HepG2 (cell line): ENCODE measurements around the gene DLG2. TPM values are rescaled to one million over a fixed set of nuclear protein-coding genes. Genes with fewer than 3 reads are reported as not detected.

Experiments
- ATAC-seq: fragments of 200-7000 bp; cut with Tn5 transposase; 3 replicates; pipeline ENCODE4 v1.9.1; 2020; ENCODE audit warnings: mild to moderate bottlenecking, moderate library complexity
- BruUV-seq: library from RNA; stranded (reverse); fragments of 400-500 nt; replicated peaks from 2 replicates; lab custom pipeline; 2021; lab: Mats Ljungman, UMichigan
- CTCF ChIA-PET: fragments of 300-600 bp; formaldehyde crosslinking; extraction: SDS; loops from one replicate; lab custom pipeline; 2021; ENCODE audit warnings: low total read pairs, inconsistent platforms, low intra/inter-chr PET ratio; lab: Yijun Ruan, JAX
- POLR2A ChIA-PET: fragments of 350-600 bp; sonication (Branson Sonifier 250); formaldehyde crosslinking; loops from one replicate; lab custom pipeline; 2020; ENCODE audit warnings: antibody characterized with exemption, inconsistent platforms; lab: Yijun Ruan, JAX
- DNase-seq: peaks from one replicate; pipeline ENCODE4 v3.0.0-alpha.2; 2015; ENCODE audit warnings: low spot score
- FAIRE-seq: peaks from 3 replicates; lab custom pipeline; 2011; peaks lifted over from hg19 to GRCh38; lab: Jason Lieb, UNC
- H2AFZ ChIP-seq: one replicate; pipeline ENCODE4 v1.6.1; 2011; ENCODE audit warnings: low read length, inconsistent platforms
- H3K27ac ChIP-seq: fragments of 300-600 bp; 3 replicates; pipeline ENCODE4 v1.8.0; 2011; ENCODE audit warnings: mixed run types, mild to moderate bottlenecking, mixed read lengths, low read length, inconsistent platforms; ENCODE audit not compliant: insufficient read depth; ENCODE audit errors: extremely low read length
- H3K27me3 ChIP-seq, 2 experiments: fragments of 200-600 bp in 1 of 2; 2 replicates in 1 of 2; 3 replicates in 1 of 2; pipeline versions ENCODE4 v1.6.0 to v1.8.0; 2011; ENCODE audit warnings: low read length in 2 of 2, mild to moderate bottlenecking in 2 of 2, moderate library complexity in 2 of 2, inconsistent platforms in 1 of 2; ENCODE audit not compliant: insufficient read depth in 2 of 2, control insufficient read depth in 1 of 2
- H3K36me3 ChIP-seq, 2 experiments: fragments of 200-600 bp in 1 of 2; replicated peaks in 1 of 2; 2 replicates in 1 of 2; 3 replicates in 1 of 2; pipeline versions ENCODE4 v1.5.1 to v1.8.0; 2011; ENCODE audit warnings: low read length in 2 of 2, inconsistent platforms in 1 of 2; ENCODE audit not compliant: insufficient read depth in 2 of 2, control insufficient read depth in 1 of 2
- H3K4me1 ChIP-seq: 2 replicates; pipeline ENCODE4 v1.5.1; 2012; ENCODE audit warnings: low read length, inconsistent platforms; ENCODE audit not compliant: insufficient read depth
- H3K4me2 ChIP-seq: 2 replicates; pipeline ENCODE4 v1.6.0; 2011; ENCODE audit warnings: low read depth, low read length, inconsistent platforms
- H3K4me3 ChIP-seq, 3 experiments: fragments of 200-600 bp in 1 of 3; sonication (generic), shearing (Covaris generic) in 1 of 3; replicated peaks in 1 of 3; 2 replicates each; pipeline ENCODE4 v1.5.1; 2011 to 2016; ENCODE audit warnings: low read length in 3 of 3, inconsistent platforms in 2 of 3, low read depth in 2 of 3, mild to moderate bottlenecking in 2 of 3, control low read depth in 1 of 3, mixed read lengths in 1 of 3; ENCODE audit not compliant: insufficient read depth in 1 of 3
- H3K79me2 ChIP-seq: one replicate; pipeline ENCODE4 v1.6.1; 2011; ENCODE audit warnings: low read length, inconsistent platforms; ENCODE audit not compliant: insufficient read depth
- H3K9ac ChIP-seq: 2 replicates; pipeline ENCODE4 v1.6.0; 2011; ENCODE audit warnings: mild to moderate bottlenecking, low read depth, low read length, inconsistent platforms; ENCODE audit not compliant: insufficient read depth
- H3K9me3 ChIP-seq: 2 replicates; pipeline ENCODE4 v1.5.1; 2012; ENCODE audit warnings: mild to moderate bottlenecking, low read length
- H4K20me1 ChIP-seq: 2 replicates; pipeline ENCODE4 v1.6.0; 2011; ENCODE audit warnings: inconsistent platforms, mild to moderate bottlenecking, low read length, moderate library complexity; ENCODE audit not compliant: insufficient read depth
- DNMT3B ChIP-seq: conservative IDR thresholded peaks from 2 replicates; pipeline ENCODE4 v1.6.1; 2016; ENCODE audit warnings: missing biosample characterization, control low read depth
- NCOA1 ChIP-seq: sonication (generic); formaldehyde crosslinking; IDR thresholded peaks from 2 replicates; pipeline ENCODE4 v1.9.0; 2021; ENCODE audit warnings: missing genetic modification reagents
- NRL ChIP-seq: sonication (generic); formaldehyde crosslinking; IDR thresholded peaks from 2 replicates; pipeline ENCODE4 v1.5.0; 2020; ENCODE audit warnings: missing genetic modification reagents, mild to moderate bottlenecking, moderate library complexity, borderline replicate concordance
- SNAI1 ChIP-seq: sonication (generic); formaldehyde crosslinking; IDR thresholded peaks from 2 replicates; pipeline ENCODE4 v1.5.0; 2020; ENCODE audit warnings: mild to moderate bottlenecking, missing genetic modification reagents, borderline replicate concordance
- SP5 ChIP-seq: IDR thresholded peaks from 2 replicates; pipeline ENCODE4 v1.6.1; 2016; ENCODE audit warnings: low read depth, borderline replicate concordance
- ZNF234 ChIP-seq: sonication (generic); formaldehyde crosslinking; conservative IDR thresholded peaks from 2 replicates; pipeline ENCODE4 v1.5.1; 2020; ENCODE audit warnings: mild to moderate bottlenecking, missing genetic modification reagents
- ZNF33B ChIP-seq: sonication (generic); formaldehyde crosslinking; IDR thresholded peaks from 2 replicates; pipeline ENCODE4 v1.5.1; 2020; ENCODE audit warnings: mild to moderate bottlenecking, missing genetic modification reagents
- ZNF737 ChIP-seq: sonication (generic); formaldehyde crosslinking; IDR thresholded peaks from 2 replicates; pipeline ENCODE4 v1.5.0; 2020; ENCODE audit warnings: missing genetic modification reagents, mild to moderate bottlenecking, borderline replicate concordance
- WGBS: methylation state at CpG from one replicate; pipeline ENCODE4 v1.1.6; 2017; ENCODE audit warnings: low lambda C conversion rate; 5-methylcytosine and 5-hydroxymethylcytosine counted together
- in situ Hi-C: cut with HindIII; loops from 2 replicates; pipeline ENCODE4 v1.10.0; 2017; ENCODE audit warnings: low pct_unique_long_range_greater_than_20kb; ENCODE audit not compliant: extremely low pct_ligation_motif_present
- intact Hi-C: fragments of 100-400 bp; cut with micrococcal nuclease; formaldehyde crosslinking; loops from one replicate; pipeline ENCODE4 v1.10.0; 2022; ENCODE audit not compliant: unreplicated experiment
- polyA plus RNA-seq, 8 experiments: library from polyadenylated mRNA; depleted of rRNA in 3 of 8; stranded (reverse) in 7 of 8; unstranded in 1 of 8; fragments of >200 nt; fragmentation: Illumina TruSeq in 4 of 8; extraction: Trizol in 4 of 8; gene quantifications; 2 replicates each; pipeline versions ENCODE4 v1.2.1 to v1.2.3, GENCODE V29; 2011 to 2016; ENCODE audit warnings: low read depth in 4 of 8, missing spikeins in 1 of 8, mixed read lengths in 1 of 8; ENCODE audit not compliant: insufficient read depth in 1 of 8
- total RNA-seq, 5 experiments: library from RNA; depleted of rRNA; stranded (reverse); fragments of >200 nt; fragmentation: Illumina TruSeq; extraction: Trizol; gene quantifications; 2 replicates each; pipeline ENCODE4 v1.2.3, GENCODE V29; 2016; ENCODE audit warnings: low read depth in 1 of 5
- TF ChIP-seq, protein P1 (sequence below): sonication (generic); formaldehyde crosslinking; IDR thresholded peaks from 2 replicates; pipeline ENCODE4 v1.5.0; 2020; ENCODE audit warnings: missing genetic modification reagents

The DLG2 gene
- total and polyA plus RNA-seq, 2 of the 13 experiments (the other 11 are each of a cell fraction or from before 2014, with no cell fraction given), result 0.46 to 1.0 TPM

GRCh38 chr11:84922836-84923235, 704.3 kb downstream of the DLG2 start:
- Histone ChIP-seq H3K4me2 (no peak overlapping the region), H3K9me3 (no peaks in the 10 kb centered on the region), H3K4me1 (no peaks in the 10 kb centered on the region), H3K36me3 (no peaks in the 10 kb centered on the region), H2AFZ (no peak overlapping the region), H3K27me3 (no peaks in the 10 kb centered on the region; a peak in 1 of 5 replicates), H3K79me2 (no peaks in the 10 kb centered on the region), H3K4me3 (no peak overlapping the region), H4K20me1 (no peaks in the 10 kb centered on the region), H3K27ac (no peak overlapping the region), H3K9ac (no peak overlapping the region)
- ATAC-seq (no peak), FAIRE-seq (no peak), DNase-seq (no peak)
- POLR2A ChIA-PET, result no interaction called here
- in situ Hi-C loops, result no loop called here
- intact Hi-C loops, result no loop called here
- TF ChIP-seq DNMT3B (CRISPR knock-in tag) (no peak), NRL (no peak), NCOA1 (CRISPR knock-in tag) (no peak)
- BruUV-seq, result no TSS peak
- CTCF ChIA-PET, result no interaction called here
- 8% methylated on average over 13 of the region's 13 CpGs for WGBS

DNA sequence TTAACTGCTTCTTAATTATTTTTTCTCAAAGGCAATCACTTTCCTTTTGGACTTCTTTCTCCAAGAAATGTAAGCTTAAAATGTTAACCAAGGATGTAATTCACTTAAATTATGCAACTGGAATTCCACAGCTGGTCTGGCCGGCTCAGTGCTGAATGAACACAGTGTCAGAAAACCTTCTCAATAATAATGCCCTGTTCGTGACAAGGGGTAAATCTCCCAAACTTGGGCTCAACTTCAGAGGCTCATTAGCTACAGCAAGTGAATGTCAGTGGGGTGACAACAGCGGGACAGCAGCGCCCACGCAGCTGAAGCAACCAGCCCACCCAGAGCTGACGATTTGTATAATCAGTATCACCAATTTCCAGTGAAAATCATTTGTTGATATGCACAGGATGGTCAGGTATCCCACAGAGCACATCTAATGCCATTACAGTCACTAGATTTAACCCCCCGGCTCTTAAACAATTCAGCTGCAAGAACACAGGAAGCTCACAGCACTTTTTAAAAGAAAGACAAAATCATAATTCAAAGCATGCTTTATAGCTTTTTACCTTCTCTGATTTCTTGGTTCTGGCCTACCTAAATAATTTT, 704.8 kb downstream of the DLG2 start:
- WGBS, result 3% methylated on average over 6 of the region's 7 CpGs
- ATAC-seq (no peak), DNase-seq (no peak), FAIRE-seq (no peak)
- no peaks in the 10 kb centered on the region for H4K20me1 ChIP-seq
- no peaks in the 10 kb centered on the region; a peak in 1 of 5 replicates for H3K27me3 ChIP-seq
- H3K9ac ChIP-seq, result no peak overlapping the region
- no peak overlapping the region for H3K4me3 ChIP-seq
- H3K4me2 ChIP-seq, result no peak overlapping the region
- no TSS peak for BruUV-seq
- no peaks in the 10 kb centered on the region for H3K4me1 ChIP-seq
- H3K36me3 ChIP-seq, result no peaks in the 10 kb centered on the region
- in situ Hi-C loops (no loop called here), intact Hi-C loops (no loop called here)
- no peak overlapping the region for H2AFZ ChIP-seq
- ChIA-PET CTCF (no interaction called here), POLR2A (no interaction called here)
- TF ChIP-seq ZNF33B (CRISPR knock-in tag) (no peak), SNAI1 (CRISPR knock-in tag) (no peak), ZNF737 (CRISPR knock-in tag) (no peak), SP5 (CRISPR knock-in tag) (no peak), ZNF234 (no peak)
- TF ChIP-seq, protein P1, sequence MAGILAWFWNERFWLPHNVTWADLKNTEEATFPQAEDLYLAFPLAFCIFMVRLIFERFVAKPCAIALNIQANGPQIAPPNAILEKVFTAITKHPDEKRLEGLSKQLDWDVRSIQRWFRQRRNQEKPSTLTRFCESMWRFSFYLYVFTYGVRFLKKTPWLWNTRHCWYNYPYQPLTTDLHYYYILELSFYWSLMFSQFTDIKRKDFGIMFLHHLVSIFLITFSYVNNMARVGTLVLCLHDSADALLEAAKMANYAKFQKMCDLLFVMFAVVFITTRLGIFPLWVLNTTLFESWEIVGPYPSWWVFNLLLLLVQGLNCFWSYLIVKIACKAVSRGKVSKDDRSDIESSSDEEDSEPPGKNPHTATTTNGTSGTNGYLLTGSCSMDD (CRISPR knock-in tag), result no peak
- no peak overlapping the region for H3K27ac ChIP-seq
- no peaks in the 10 kb centered on the region for H3K79me2 ChIP-seq
- H3K9me3 ChIP-seq, result no peaks in the 10 kb centered on the region
